IgD-negative memory B cell (primary cell): ENCODE data around the gene SUCNR1. TPM values are rescaled to one million over a fixed set of nuclear protein-coding genes. Genes with fewer than 3 reads are reported as not detected.

Source experiments
- H3K27ac Mint-ChIP-seq, 3 donors: one replicate each; pipeline ENCODE4 v1.8.0; 2020 to 2022; ENCODE audit warnings: mild to moderate bottlenecking in 3 of 3, mixed read lengths in 3 of 3, moderate library complexity in 1 of 3
- H3K27me3 Mint-ChIP-seq: one replicate; pipeline ENCODE4 v1.8.0; 2021; ENCODE audit warnings: mixed read lengths
- H3K36me3 Mint-ChIP-seq: one replicate; pipeline ENCODE4 v1.8.0; 2020; ENCODE audit warnings: mild to moderate bottlenecking, mixed read lengths
- H3K4me1 Mint-ChIP-seq, 3 donors: one replicate each; pipeline ENCODE4 v1.8.0; 2020 to 2022; ENCODE audit warnings: mixed read lengths in 3 of 3, mild to moderate bottlenecking in 1 of 3
- H3K4me3 Mint-ChIP-seq, 4 donors: one replicate each; pipeline ENCODE4 v1.8.0; 2020 to 2022; ENCODE audit warnings: mild to moderate bottlenecking in 4 of 4, mixed read lengths in 4 of 4, moderate library complexity in 3 of 4
- H3K9me3 Mint-ChIP-seq, 3 donors: one replicate each; pipeline ENCODE4 v1.8.0; 2020 to 2021; ENCODE audit warnings: mixed read lengths in 3 of 3, mild to moderate bottlenecking in 1 of 3
- polyA plus RNA-seq: library from polyadenylated mRNA; unstranded; fragments of 300-500 nt; fragmentation: Illumina TruSeq; gene quantifications from one replicate; pipeline ENCODE4 v1.2.3, GENCODE V29; 2021

The SUCNR1 gene
- polyA plus RNA-seq, 1 donor from 2014 or later: not detected

GRCh38 chr3:151903501-151903991, 30.1 kb downstream of the SUCNR1 start:
- H3K9me3 Mint-ChIP-seq: no peaks in the 10 kb centered on the region
- no peaks in the 10 kb centered on the region for H3K36me3 Mint-ChIP-seq

DNA sequence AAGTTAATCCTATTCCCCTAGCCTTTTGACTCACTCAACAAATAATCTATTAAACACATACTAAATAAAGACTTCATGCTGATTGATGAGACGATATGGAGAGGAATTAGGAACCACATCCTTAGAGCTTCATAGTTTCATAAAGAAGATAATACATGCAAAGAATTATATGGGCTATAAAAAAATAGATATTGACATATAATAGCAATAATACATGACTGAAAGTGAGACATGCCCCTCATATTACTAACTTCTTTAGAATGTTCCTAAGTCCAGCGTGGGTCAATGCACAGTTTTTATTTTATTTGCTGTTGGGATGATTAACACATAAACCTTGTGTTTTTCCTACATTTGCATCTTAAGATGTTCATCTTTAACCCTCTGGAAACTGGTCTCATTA, 32.2 kb downstream of the SUCNR1 start:
- no peaks in the 10 kb centered on the region for H3K4me1 Mint-ChIP-seq
- H3K9me3 Mint-ChIP-seq: no peaks in the 10 kb centered on the region
- H3K27ac Mint-ChIP-seq: no peak overlapping the region
- no peaks in the 10 kb centered on the region for H3K36me3 Mint-ChIP-seq
- no peak overlapping the region for H3K4me3 Mint-ChIP-seq
- peaks cover 3% of the 10 kb centered on the region for H3K27me3 Mint-ChIP-seq

More at GRCh38 chr3:151903501-151903991, 30.1 kb downstream of the SUCNR1 start:
- Mint-ChIP-seq H3K27ac (no peak overlapping the region), H3K4me1 (peaks cover 3 to 5% (median 4%) of the 10 kb centered on the region in 3 donors), H3K27me3 (no peaks in the 10 kb centered on the region), H3K4me3 (no peak overlapping the region)

DNA sequence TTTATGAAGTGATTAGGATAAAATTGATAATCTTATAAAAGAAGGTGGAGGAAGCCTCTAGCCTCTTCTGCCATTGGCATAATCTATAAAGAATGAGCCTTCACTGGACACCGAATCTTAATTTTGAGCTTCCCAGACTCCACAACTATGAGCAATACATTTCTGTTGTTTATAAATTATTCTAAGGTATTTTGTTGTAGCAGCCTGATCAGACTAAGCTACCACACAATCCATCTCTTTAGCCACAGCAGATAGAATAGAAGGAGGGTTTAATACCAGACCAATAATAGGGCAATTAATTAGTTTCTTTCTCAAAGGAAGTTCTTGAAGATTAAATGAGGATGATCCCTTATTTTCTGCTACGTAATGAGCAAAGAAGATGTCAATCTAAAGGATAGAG, 33.3 kb downstream of the SUCNR1 start:
- no peaks in the 10 kb centered on the region for H3K4me1 Mint-ChIP-seq
- no peak overlapping the region for H3K4me3 Mint-ChIP-seq
- no peaks in the 10 kb centered on the region for H3K36me3 Mint-ChIP-seq
- H3K27me3 Mint-ChIP-seq: peaks cover 7% of the 10 kb centered on the region
- H3K27ac Mint-ChIP-seq: no peak overlapping the region
- peaks cover 0 to 8% (median 4%) of the 10 kb centered on the region in 3 donors for H3K9me3 Mint-ChIP-seq

- peaks cover 0 to 11% (median 4%) of the 10 kb centered on the region in 3 donors for H3K9me3 Mint-ChIP-seq
- peaks cover 10% of the 10 kb centered on the region for H3K27me3 Mint-ChIP-seq
- no peak overlapping the region for H3K4me3 Mint-ChIP-seq
- H3K27ac Mint-ChIP-seq: no peak overlapping the region
- no peaks in the 10 kb centered on the region for H3K36me3 Mint-ChIP-seq
- H3K4me1 Mint-ChIP-seq: no peaks in the 10 kb centered on the region
These were observed 35.0 kb downstream of the SUCNR1 start for GRCh38 chr3:151908399-151908798.

GRCh38 chr3:151909681-151910405, 36.4 kb downstream of the SUCNR1 start:
- Mint-ChIP-seq H3K27me3 (peaks cover 10% of the 10 kb centered on the region), H3K9me3 (peaks cover 0 to 11% (median 4%) of the 10 kb centered on the region in 3 donors), H3K4me3 (no peak overlapping the region), H3K4me1 (no peaks in the 10 kb centered on the region), H3K27ac (no peak overlapping the region), H3K36me3 (no peaks in the 10 kb centered on the region)

DNA sequence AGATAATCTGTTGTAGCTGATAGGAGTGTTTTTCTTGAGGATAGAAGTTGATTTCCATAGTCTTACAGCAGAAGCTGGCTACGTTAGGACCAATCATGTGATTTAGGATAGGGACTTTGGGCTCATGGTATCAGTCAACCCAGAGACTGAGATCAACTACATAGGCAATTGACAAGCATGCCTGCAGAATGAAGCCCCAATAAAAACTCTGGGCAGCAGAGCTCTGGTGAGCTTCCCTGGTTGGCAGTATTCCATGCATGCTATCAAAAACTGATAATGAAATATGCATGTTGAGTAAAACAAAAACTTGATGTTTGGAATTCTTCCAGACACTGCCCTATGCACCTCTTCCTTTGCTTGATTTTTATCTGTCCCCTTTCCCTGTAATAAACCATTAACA, 38.0 kb downstream of the SUCNR1 start:
- Mint-ChIP-seq H3K9me3 (peaks cover 0 to 11% (median 4%) of the 10 kb centered on the region in 3 donors), H3K27ac (no peak overlapping the region), H3K4me1 (no peaks in the 10 kb centered on the region), H3K4me3 (no peak overlapping the region), H3K27me3 (peaks cover 10% of the 10 kb centered on the region), H3K36me3 (no peaks in the 10 kb centered on the region)

- Mint-ChIP-seq H3K27me3 (peaks cover 10% of the 10 kb centered on the region), H3K4me1 (no peaks in the 10 kb centered on the region), H3K9me3 (peaks cover 0 to 11% (median 4%) of the 10 kb centered on the region in 3 donors), H3K36me3 (no peaks in the 10 kb centered on the region), H3K27ac (no peak overlapping the region), H3K4me3 (no peak overlapping the region)
These were observed 38.6 kb downstream of the SUCNR1 start for GRCh38 chr3:151912028-151912427.

GRCh38 chr3:151916781-151917180, 43.3 kb downstream of the SUCNR1 start:
- peaks cover 3% of the 10 kb centered on the region for H3K27me3 Mint-ChIP-seq
- no peaks in the 10 kb centered on the region for H3K4me1 Mint-ChIP-seq
- H3K9me3 Mint-ChIP-seq: peaks cover 0 to 2% (median 0%) of the 10 kb centered on the region in 3 donors
- no peak overlapping the region for H3K27ac Mint-ChIP-seq
- no peak overlapping the region for H3K4me3 Mint-ChIP-seq
- no peaks in the 10 kb centered on the region for H3K36me3 Mint-ChIP-seq

GRCh38 chr3:151918253-151919029, 45.0 kb downstream of the SUCNR1 start:
- no peaks in the 10 kb centered on the region for H3K4me1 Mint-ChIP-seq
- H3K27me3 Mint-ChIP-seq: no peaks in the 10 kb centered on the region
- no peaks in the 10 kb centered on the region for H3K36me3 Mint-ChIP-seq
- no peak overlapping the region for H3K4me3 Mint-ChIP-seq
- no peak overlapping the region for H3K27ac Mint-ChIP-seq
- H3K9me3 Mint-ChIP-seq: no peaks in the 10 kb centered on the region

GRCh38 chr3:151919030-151919328, 45.5 kb downstream of the SUCNR1 start:
- Mint-ChIP-seq H3K36me3 (no peaks in the 10 kb centered on the region), H3K27me3 (no peaks in the 10 kb centered on the region), H3K4me3 (no peak overlapping the region), H3K4me1 (no peaks in the 10 kb centered on the region), H3K27ac (no peak overlapping the region), H3K9me3 (no peaks in the 10 kb centered on the region)

DNA sequence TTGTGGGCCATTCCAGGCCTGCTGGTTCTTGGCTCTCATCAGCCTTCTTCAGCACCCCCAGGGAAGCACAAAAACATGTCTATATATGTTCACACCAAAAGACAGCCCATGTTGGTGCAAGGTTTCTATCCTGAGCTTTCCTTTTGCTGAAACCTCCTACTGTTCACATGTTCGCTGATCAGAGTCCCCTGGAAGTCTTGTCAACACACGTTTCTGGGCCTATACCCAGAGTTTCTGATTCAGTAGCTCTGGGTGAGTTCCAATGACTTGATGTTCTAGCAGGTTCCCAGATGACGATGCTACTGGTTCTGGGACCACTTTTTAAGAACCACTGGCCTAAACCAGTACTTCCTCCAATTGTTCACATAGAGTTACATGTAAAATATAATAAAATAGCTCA, 46.0 kb downstream of the SUCNR1 start:
- H3K27ac Mint-ChIP-seq: no peak overlapping the region
- no peak overlapping the region for H3K4me3 Mint-ChIP-seq
- H3K9me3 Mint-ChIP-seq: no peaks in the 10 kb centered on the region
- no peaks in the 10 kb centered on the region for H3K4me1 Mint-ChIP-seq
- H3K27me3 Mint-ChIP-seq: no peaks in the 10 kb centered on the region
- no peaks in the 10 kb centered on the region for H3K36me3 Mint-ChIP-seq

GRCh38 chr3:151923901-151924300, 50.5 kb downstream of the SUCNR1 start:
- no peaks in the 10 kb centered on the region for H3K4me1 Mint-ChIP-seq
- no peaks in the 10 kb centered on the region for H3K36me3 Mint-ChIP-seq

GRCh38 chr3:151924753-151925152, 51.3 kb downstream of the SUCNR1 start:
- Mint-ChIP-seq H3K4me3 (no peak overlapping the region), H3K9me3 (no peaks in the 10 kb centered on the region), H3K36me3 (peaks cover 4% of the 10 kb centered on the region), H3K27ac (no peak overlapping the region), H3K4me1 (no peaks in the 10 kb centered on the region), H3K27me3 (peaks cover 2% of the 10 kb centered on the region)

More at GRCh38 chr3:151923901-151924300, 50.5 kb downstream of the SUCNR1 start:
- no peaks in the 10 kb centered on the region for H3K9me3 Mint-ChIP-seq
- H3K4me3 Mint-ChIP-seq: no peak overlapping the region
- no peak overlapping the region for H3K27ac Mint-ChIP-seq
- H3K27me3 Mint-ChIP-seq: no peaks in the 10 kb centered on the region

DNA sequence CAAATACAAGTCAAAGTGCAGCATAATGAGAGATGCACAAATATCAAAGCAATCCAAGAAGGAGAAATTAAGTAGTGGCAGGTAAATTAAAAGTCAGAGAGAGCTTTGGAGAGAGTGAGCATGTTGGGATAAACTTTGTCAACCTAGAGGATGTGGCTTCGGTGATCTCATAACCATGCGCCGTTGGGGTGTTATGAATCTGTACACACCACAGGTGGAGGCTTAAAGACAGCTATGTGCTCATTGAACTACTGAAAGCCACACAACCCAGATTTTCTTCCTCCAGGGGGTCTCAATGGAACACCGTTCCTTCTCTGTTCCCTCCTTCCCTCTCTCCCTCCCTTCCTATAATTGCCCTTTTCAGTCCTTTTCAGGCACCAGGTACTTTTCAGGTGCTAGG, 52.0 kb downstream of the SUCNR1 start:
- Mint-ChIP-seq H3K4me1 (no peaks in the 10 kb centered on the region), H3K27ac (no peak overlapping the region), H3K4me3 (no peak overlapping the region), H3K9me3 (no peaks in the 10 kb centered on the region), H3K27me3 (peaks cover 2% of the 10 kb centered on the region), H3K36me3 (peaks cover 4% of the 10 kb centered on the region)

DNA sequence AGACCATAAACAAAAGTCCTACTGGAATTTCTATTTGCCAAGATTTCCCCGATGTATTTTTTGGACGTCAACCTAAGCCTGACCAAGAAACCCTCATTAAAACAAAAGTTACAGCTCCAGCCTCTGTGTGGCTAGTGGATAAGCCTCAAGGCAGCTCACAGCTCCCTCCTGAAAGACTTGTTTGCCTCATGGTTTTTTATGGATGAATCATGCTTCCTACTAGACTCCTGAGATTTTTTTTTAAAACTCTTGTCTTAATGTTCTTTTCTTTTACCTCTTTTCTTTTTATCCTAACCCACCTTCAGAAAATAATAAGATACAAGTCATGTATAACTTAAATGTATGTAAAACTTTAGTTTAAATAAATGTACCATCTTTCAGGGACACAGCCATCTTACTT, 52.4 kb downstream of the SUCNR1 start:
- peaks cover 4% of the 10 kb centered on the region for H3K36me3 Mint-ChIP-seq
- peaks cover 2% of the 10 kb centered on the region for H3K27me3 Mint-ChIP-seq
- H3K4me3 Mint-ChIP-seq: no peak overlapping the region
- no peak overlapping the region for H3K27ac Mint-ChIP-seq
- no peaks in the 10 kb centered on the region for H3K4me1 Mint-ChIP-seq
- no peaks in the 10 kb centered on the region for H3K9me3 Mint-ChIP-seq

- H3K27ac Mint-ChIP-seq: no peak overlapping the region
- H3K9me3 Mint-ChIP-seq: no peaks in the 10 kb centered on the region
- peaks cover 2% of the 10 kb centered on the region for H3K27me3 Mint-ChIP-seq
- no peak overlapping the region for H3K4me3 Mint-ChIP-seq
- no peaks in the 10 kb centered on the region for H3K4me1 Mint-ChIP-seq
- H3K36me3 Mint-ChIP-seq: peaks cover 4% of the 10 kb centered on the region
These were observed 53.5 kb downstream of the SUCNR1 start for GRCh38 chr3:151926956-151927355.
